Fibroblast of the aortic adventitia (primary cell): ENCODE results near the gene GNPAT. TPM values are rescaled to one million over a fixed set of nuclear protein-coding genes. Genes with fewer than 3 reads are reported as not detected.

Experiments used
- DNase-seq: peaks from one replicate; pipeline ENCODE4 v3.0.0-alpha.2; 2010; ENCODE audit warnings: low read depth
- H3K4me3 ChIP-seq: 2 replicates; pipeline ENCODE4 v1.5.1; 2011; ENCODE audit warnings: low read depth, mild to moderate bottlenecking, control low read depth, low read length, moderate library complexity
- CTCF ChIP-seq: IDR thresholded peaks from 2 replicates; pipeline ENCODE4 v1.5.1; 2011; ENCODE audit warnings: mild to moderate bottlenecking, low read length, control low read depth, inconsistent platforms; ENCODE audit not compliant: insufficient read depth
- total RNA-seq: library from RNA; depleted of rRNA; stranded (reverse); fragments of >200 nt; gene quantifications from 2 replicates; pipeline ENCODE4 v1.2.3, GENCODE V29; 2012; ENCODE audit warnings: low replicate concordance

Gene GNPAT
- total RNA-seq, 1 donor = 54.8 TPM

- no peak overlapping the region for H3K4me3 ChIP-seq
- no peak for DNase-seq
- no peak for TF ChIP-seq CTCF
These were observed 31.2 kb downstream of the GNPAT start for GRCh38 chr1:231272173-231272572.

- no peak for DNase-seq
- no peak overlapping the region for H3K4me3 ChIP-seq
- no peak for TF ChIP-seq CTCF
These were observed 31.9 kb downstream of the GNPAT start for GRCh38 chr1:231272880-231273279.

- no peak for TF ChIP-seq CTCF
- no peak for DNase-seq
- H3K4me3 ChIP-seq = no peak overlapping the region
These were observed 33.3 kb downstream of the GNPAT start for GRCh38 chr1:231274119-231274825.

- H3K4me3 ChIP-seq = no peak overlapping the region
- no peak for DNase-seq
- no peak for TF ChIP-seq CTCF
These were observed 37.2 kb downstream of the GNPAT start for GRCh38 chr1:231278100-231278790.

- peak; percentile 54 for DNase-seq
These were observed 38.1 kb downstream of the GNPAT start for GRCh38 chr1:231279081-231279480.

GRCh38 chr1:231279683-231280082 lies 38.7 kb downstream of the GNPAT start:
- no peak for TF ChIP-seq CTCF
- no peak overlapping the region for H3K4me3 ChIP-seq
- no peak for DNase-seq

More at GRCh38 chr1:231279081-231279480, 38.1 kb downstream of the GNPAT start:
- no peak for TF ChIP-seq CTCF
- no peak overlapping the region for H3K4me3 ChIP-seq
